H1 (cell line): ENCODE results near the gene MARCHF10. TPM values are rescaled to one million over a fixed set of nuclear protein-coding genes. Genes with fewer than 3 reads are reported as not detected.

Source experiments
- CTCF ChIA-PET: fragments of 300-600 bp; sonication (Branson Sonifier 250); formaldehyde crosslinking; loops from one replicate; lab custom pipeline; 2021; ENCODE audit not compliant: partially characterized antibody; lab: Charles Lee
- POLR2A ChIA-PET: fragments of 300-600 bp; sonication (Branson Sonifier 250); formaldehyde crosslinking; loops from one replicate; lab custom pipeline; 2021; ENCODE audit warnings: inconsistent platforms; ENCODE audit not compliant: partially characterized antibody; lab: Charles Lee
- DNase-seq, 2 experiments: peaks; one replicate each; pipeline versions ENCODE4 v3.0.0 to v3.0.0-alpha.2; 2010 to 2022; ENCODE audit warnings: low spot score in 2 of 2, low read depth in 1 of 2, mixed read lengths in 1 of 2
- FAIRE-seq: peaks from 2 replicates; lab custom pipeline; 2011; peaks lifted over from hg19 to GRCh38; lab: Jason Lieb, UNC
- H2AFZ ChIP-seq: 2 replicates; pipeline ENCODE4 v1.8.1; 2012; ENCODE audit warnings: low read length, inconsistent platforms
- H2AK5ac ChIP-seq: 2 replicates; pipeline ENCODE4 v1.6.1; 2013; ENCODE audit warnings: low read depth, low read length
- H2BK120ac ChIP-seq: replicated peaks from 2 replicates; pipeline ENCODE3; 2013; ENCODE audit warnings: low read depth, low read length, inconsistent platforms
- H2BK12ac ChIP-seq: 2 replicates; pipeline ENCODE4 v1.6.1; 2013; ENCODE audit warnings: low read depth, low read length
- H2BK15ac ChIP-seq: 2 replicates; pipeline ENCODE4 v1.6.1; 2013; ENCODE audit warnings: low read length
- H2BK20ac ChIP-seq: 2 replicates; pipeline ENCODE4 v1.6.1; 2013; ENCODE audit warnings: low read length
- H2BK5ac ChIP-seq: 2 replicates; pipeline ENCODE4 v1.6.1; 2013; ENCODE audit warnings: low read depth, low read length
- H3K14ac ChIP-seq: 2 replicates; pipeline ENCODE4 v1.6.1; 2013; ENCODE audit warnings: inconsistent platforms; ENCODE audit not compliant: insufficient read length
- H3K18ac ChIP-seq: 2 replicates; pipeline ENCODE4 v1.6.1; 2013; ENCODE audit warnings: low read length; ENCODE audit errors: extremely low read depth
- H3K23ac ChIP-seq: 2 replicates; pipeline ENCODE4 v1.6.1; 2013; ENCODE audit warnings: inconsistent platforms; ENCODE audit not compliant: insufficient read length
- H3K23me2 ChIP-seq: 2 replicates; pipeline ENCODE4 v1.6.1; 2013; ENCODE audit warnings: low read depth, low read length
- H3K27ac ChIP-seq: 2 replicates; pipeline ENCODE4 v1.6.1; 2011; ENCODE audit warnings: low read depth, low read length, inconsistent platforms
- H3K27me3 ChIP-seq, 4 experiments: replicated peaks in 1 of 4; 1 replicate in 1 of 4; 2 replicates in 3 of 4; pipeline versions ENCODE4 v1.6.1 to v1.8.1; 2011 to 2013; ENCODE audit warnings: low read length in 3 of 4, mild to moderate bottlenecking in 3 of 4, inconsistent platforms in 2 of 4, mixed read lengths in 2 of 4, moderate library complexity in 1 of 4; ENCODE audit not compliant: control insufficient read depth in 3 of 4, insufficient read depth in 3 of 4; ENCODE audit errors: extremely low read depth in 1 of 4
- H3K36me3 ChIP-seq, 4 experiments: 2 replicates each; pipeline versions ENCODE4 v1.6.1 to v1.8.1; 2011 to 2013; ENCODE audit warnings: mild to moderate bottlenecking in 4 of 4, low read length in 3 of 4, moderate library complexity in 2 of 4, control low read depth in 1 of 4, inconsistent platforms in 1 of 4; ENCODE audit not compliant: insufficient read depth in 4 of 4, control insufficient read depth in 2 of 4
- H3K4ac ChIP-seq: replicated peaks from 2 replicates; pipeline ENCODE3; 2013; ENCODE audit warnings: low read length, low read depth, mixed read lengths, inconsistent platforms; ENCODE audit not compliant: insufficient read length
- H3K4me1 ChIP-seq, 4 experiments: replicated peaks in 1 of 4; 1 replicate in 1 of 4; 2 replicates in 3 of 4; pipeline versions ENCODE4 v1.6.1 to v1.8.1; 2011 to 2013; ENCODE audit warnings: low read length in 3 of 4, inconsistent platforms in 2 of 4, mixed read lengths in 1 of 4; ENCODE audit not compliant: insufficient read depth in 4 of 4, control insufficient read depth in 3 of 4
- H3K4me2 ChIP-seq, 2 experiments: 2 replicates each; pipeline versions ENCODE4 v1.6.1 to v1.8.1; 2011 to 2013; ENCODE audit warnings: low read depth in 2 of 2, low read length in 2 of 2, control low read depth in 1 of 2, inconsistent platforms in 1 of 2, mild to moderate bottlenecking in 1 of 2; ENCODE audit not compliant: insufficient read depth in 1 of 2
- H3K4me3 ChIP-seq, 4 experiments: fragments of 200-600, 300-600 bp in 1 of 4; sonication (generic), shearing (Covaris generic), sonication (Bioruptor Twin) in 1 of 4; 2 replicates each; pipeline versions ENCODE4 v1.5.1 to v1.8.1; 2011 to 2016; ENCODE audit warnings: low read length in 4 of 4, low read depth in 3 of 4, control low read depth in 2 of 4, inconsistent platforms in 2 of 4, mild to moderate bottlenecking in 2 of 4, mixed read lengths in 1 of 4, moderate library complexity in 1 of 4; ENCODE audit not compliant: insufficient read depth in 2 of 4; ENCODE audit errors: extremely low read depth in 1 of 4
- H3K56ac ChIP-seq: replicated peaks from 2 replicates; pipeline ENCODE3; 2013; ENCODE audit warnings: low read depth, mild to moderate bottlenecking, mixed read lengths, low read length, inconsistent platforms; ENCODE audit not compliant: insufficient read length
- H3K79me1 ChIP-seq: 2 replicates; pipeline ENCODE4 v1.6.1; 2013; ENCODE audit warnings: low read depth, low read length, control low read depth
- H3K79me2 ChIP-seq, 2 experiments: 2 replicates each; pipeline versions ENCODE4 v1.6.1 to v1.8.1; 2012 to 2013; ENCODE audit warnings: low read length in 2 of 2, mild to moderate bottlenecking in 2 of 2, inconsistent platforms in 1 of 2; ENCODE audit not compliant: insufficient read depth in 2 of 2, control insufficient read depth in 1 of 2
- H3K9ac ChIP-seq, 4 experiments: replicated peaks in 1 of 4; 1 replicate in 1 of 4; 2 replicates in 3 of 4; pipeline versions ENCODE4 v1.6.1 to v1.8.1; 2011 to 2013; ENCODE audit warnings: low read depth in 3 of 4, low read length in 3 of 4, control low read depth in 2 of 4, mild to moderate bottlenecking in 2 of 4, moderate library complexity in 2 of 4, inconsistent platforms in 1 of 4; ENCODE audit errors: extremely low read depth in 1 of 4
- H3K9me3 ChIP-seq, 2 experiments: 2 replicates each; pipeline versions ENCODE4 v1.6.1 to v1.8.1; 2012 to 2013; ENCODE audit warnings: mild to moderate bottlenecking in 2 of 2, moderate library complexity in 2 of 2, control low read depth in 1 of 2, inconsistent platforms in 1 of 2, low read depth in 1 of 2, low read length in 1 of 2, mixed read lengths in 1 of 2; ENCODE audit not compliant: insufficient read depth in 2 of 2
- H4K20me1 ChIP-seq, 2 experiments: replicated peaks in 1 of 2; 2 replicates each; pipeline versions ENCODE3 to v1.8.1; 2011 to 2013; ENCODE audit warnings: inconsistent platforms in 2 of 2, low read length in 2 of 2, mild to moderate bottlenecking in 1 of 2; ENCODE audit not compliant: insufficient read depth in 2 of 2, control insufficient read depth in 1 of 2
- H4K5ac ChIP-seq: 2 replicates; pipeline ENCODE4 v1.6.1; 2013; ENCODE audit warnings: low read length, low read depth, mixed read lengths, inconsistent platforms; ENCODE audit not compliant: insufficient read length
- H4K8ac ChIP-seq: 2 replicates; pipeline ENCODE4 v1.8.0; 2013; ENCODE audit warnings: mild to moderate bottlenecking, moderate library complexity, low read length, inconsistent platforms; ENCODE audit not compliant: insufficient read depth; ENCODE audit errors: extremely low read depth
- H4K91ac ChIP-seq: replicated peaks from 2 replicates; pipeline ENCODE3; 2013; ENCODE audit warnings: low read length, mixed read lengths, inconsistent platforms; ENCODE audit not compliant: insufficient read length
- ASH2L ChIP-seq: fragments of 200-600, 300-600 bp; sonication (generic); IDR thresholded peaks from one replicate; pipeline ENCODE4 v1.7.1; 2017; ENCODE audit warnings: low read length
- TAF7 ChIP-seq: optimal IDR thresholded peaks from 2 replicates; pipeline ENCODE3; 2011; ENCODE audit warnings: low read depth, mild to moderate bottlenecking, inconsistent platforms, low read length, moderate library complexity, borderline replicate concordance
- WGBS, 2 experiments: shearing (Covaris generic) in 1 of 2; methylation state at CpG; one replicate each; pipeline versions ENCODE4 v1.1.6 to v1.1.7; 2013 to 2015; ENCODE audit warnings: low lambda C conversion rate in 2 of 2, mixed read lengths in 2 of 2, inconsistent platforms in 1 of 2, low coverage in 1 of 2, missing lambda C conversion rate in 1 of 2; ENCODE audit not compliant: insufficient replicate concordance in 2 of 2, insufficient coverage in 1 of 2, insufficient read length in 1 of 2; ENCODE audit errors: extremely low coverage in 1 of 2, missing lambda C conversion rate in 1 of 2; 5-methylcytosine and 5-hydroxymethylcytosine counted together
- polyA plus RNA-seq, 7 experiments: library from polyadenylated mRNA; depleted of rRNA in 3 of 7; stranded (reverse) in 5 of 7; unstranded in 2 of 7; fragments of >200 nt in 5 of 7; fragments of 200-250 nt in 2 of 7; gene quantifications; 1 replicate in 5 of 7; 2 replicates in 1 of 7; 4 replicates in 1 of 7; pipeline versions ENCODE4 v1.2.1 to v1.2.3, GENCODE V29; 2011 to 2013; ENCODE audit warnings: missing spikeins in 2 of 7, mixed read lengths in 2 of 7
- total RNA-seq: library from RNA; stranded (reverse); fragmentation: NEBNext Ultra II Directional; extraction: Animal tissue kit (Norgen Biotek cat#: 25700); gene quantifications from 2 replicates; pipeline ENCODE4 v1.2.1, GENCODE V29; 2021

MARCHF10 gene
- total and polyA plus RNA-seq, 2 of the 8 experiments (the other 6 are each of a cell fraction or from before 2014, with no cell fraction given) = 0.48 to 0.73 TPM

DNA sequence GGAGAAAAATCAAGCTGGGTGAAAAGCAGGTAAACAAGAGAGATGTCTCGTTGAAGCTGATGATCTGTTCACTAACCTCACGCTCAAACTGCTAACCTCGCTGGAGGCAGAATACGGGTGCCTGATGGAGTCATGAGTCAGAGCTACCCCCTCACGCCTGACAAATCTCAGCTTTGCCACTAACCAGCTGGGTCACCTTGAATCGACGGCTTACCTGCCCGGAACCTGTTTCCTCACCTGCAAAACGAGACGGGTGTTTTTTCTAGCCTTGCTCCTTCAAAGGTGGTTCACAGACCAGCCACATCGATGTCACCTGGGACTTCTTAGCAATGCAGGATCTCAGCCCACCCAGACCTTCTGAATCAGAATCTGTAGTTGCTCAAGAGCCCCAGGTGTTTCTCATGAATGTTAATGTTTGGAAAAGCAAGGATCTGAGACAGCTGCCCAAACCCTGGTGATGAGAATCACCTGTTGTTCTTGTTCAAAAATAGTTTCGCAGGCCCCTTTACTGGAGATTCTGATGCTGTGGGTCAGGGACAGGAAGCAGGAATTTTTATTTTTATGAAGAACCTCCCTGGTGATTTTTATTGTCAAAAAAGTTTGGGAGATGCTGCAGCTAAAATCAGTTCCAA is 56.9 kb downstream of the MARCHF10 start:
- no peaks in the 10 kb centered on the region for H3K27me3 ChIP-seq
- ChIA-PET POLR2A (interaction anchor here (0.7 kb wide), 1 partner anchor 44 kb away, joined by 3 read pairs; no protein-coding TSS in a partner anchor), CTCF (interaction anchor here (0.7 to 1.0 kb wide), 5 partner anchors 11 to 161 kb away, joined by 3 to 4 read pairs (median 3); no protein-coding TSS in a partner anchor)
- no peak overlapping the region for H3K4ac ChIP-seq
- H3K79me2 ChIP-seq = no peaks in the 10 kb centered on the region
- no peak overlapping the region for H3K9ac ChIP-seq
- H2AK5ac ChIP-seq = no peak overlapping the region
- H3K27ac ChIP-seq = no peak overlapping the region
- H2BK15ac ChIP-seq = no peak overlapping the region
- H2BK20ac ChIP-seq = no peak overlapping the region
- no peaks in the 10 kb centered on the region for H3K36me3 ChIP-seq
- no peak overlapping the region for H4K91ac ChIP-seq
- peak; percentile 37 for TF ChIP-seq ASH2L
- no peak for TF ChIP-seq TAF7
- H3K23me2 ChIP-seq = no peaks in the 10 kb centered on the region
- H3K18ac ChIP-seq = peak overlapping the region; percentile 34
- no peaks in the 10 kb centered on the region for H3K9me3 ChIP-seq
- H2BK12ac ChIP-seq = 0 out of 2 replicates have a peak overlapping the region, but pooled peaks have one; percentile 18
- H3K79me1 ChIP-seq = no peaks in the 10 kb centered on the region
- no peak overlapping the region; a peak in 1 of 8 replicates for H3K4me3 ChIP-seq
- H3K4me2 ChIP-seq = peak overlapping the region; percentile 14 to 43; a peak in 2 of 4 replicates
- FAIRE-seq (no peak), DNase-seq (no peak)
- H3K23ac ChIP-seq = no peak overlapping the region
- H3K56ac ChIP-seq = no peak overlapping the region
- H3K4me1 ChIP-seq = peaks cover 0 to 13% (median 10%) of the 10 kb centered on the region in 4 experiments; a peak in 5 of 7 replicates
- 76% methylated on average over 12 of the region's 12 CpGs; no CpG with 5 or more reads in 1 of the 2 experiments for WGBS, 2 experiments
- H2BK5ac ChIP-seq = no peak overlapping the region
- no peak overlapping the region for H4K8ac ChIP-seq
- no peak overlapping the region for H3K14ac ChIP-seq
- no peak overlapping the region for H2BK120ac ChIP-seq
- H2AFZ ChIP-seq = peak overlapping the region; percentile 79
- no peak overlapping the region for H4K5ac ChIP-seq
- no peaks in the 10 kb centered on the region for H4K20me1 ChIP-seq
